Upper lobe of left lung (tissue), 6 donors: ENCODE data around the gene SLC22A2. TPM values are rescaled to one million over a fixed set of nuclear protein-coding genes. Genes with fewer than 3 reads are reported as not detected.

ENCODE experiments used
- ATAC-seq, 2 donors: fragments of 200-7000 bp; cut with Tn5 transposase; one replicate each; pipeline ENCODE4 v1.9.1; 2022; ENCODE audit warnings: mild to moderate bottlenecking in 2 of 2, moderate library complexity in 2 of 2; ENCODE audit not compliant: low FRiP score in 2 of 2
- DNase-seq, 2 donors: peaks; one replicate each; pipeline ENCODE4 v3.0.0-alpha.2; 2019 to 2020
- H3K27ac ChIP-seq, 4 donors: fragments of 200-600 bp; sonication (generic); one replicate each; pipeline ENCODE4 v1.5.1; 2016 to 2019
- H3K27me3 ChIP-seq, 4 donors: fragments of 200-600 bp; sonication (generic); one replicate each; pipeline ENCODE4 v1.5.1; 2017 to 2019
- H3K36me3 ChIP-seq, 4 donors: fragments of 200-600 bp; sonication (generic); one replicate each; pipeline ENCODE4 v1.5.1; 2016 to 2019
- H3K4me1 ChIP-seq, 4 donors: fragments of 200-600 bp; sonication (generic); one replicate each; pipeline ENCODE4 v1.5.1; 2018 to 2019
- H3K4me3 ChIP-seq, 4 donors: fragments of 200-600 bp; sonication (generic); one replicate each; pipeline ENCODE4 v1.5.1; 2017 to 2019; ENCODE audit warnings: mild to moderate bottlenecking in 2 of 4, moderate library complexity in 1 of 4
- H3K9me3 ChIP-seq, 4 donors: fragments of 200-600 bp; sonication (generic); one replicate each; pipeline ENCODE4 v1.5.1; 2018 to 2019
- CTCF ChIP-seq, 6 experiments: fragments of 450-650 bp in 4 of 6; fragments of 200-600 bp in 2 of 6; sonication (generic) in 2 of 6; IDR thresholded peaks; one replicate each; pipeline ENCODE4 v1.5.1; 2016 to 2019; ENCODE audit warnings: antibody characterized with exemption in 6 of 6
- EP300 ChIP-seq, 4 donors: sonication (generic); formaldehyde crosslinking; IDR thresholded peaks; one replicate each; pipeline ENCODE4 v1.5.1; 2017; ENCODE audit warnings: antibody characterized with exemption in 4 of 4, control low read depth in 2 of 4
- POLR2A ChIP-seq, 4 donors: fragments of 450-650 bp; IDR thresholded peaks; one replicate each; pipeline ENCODE4 v1.5.1; 2016 to 2017; ENCODE audit warnings: antibody characterized with exemption in 4 of 4, mild to moderate bottlenecking in 2 of 4
- POLR2AphosphoS5 ChIP-seq, 2 donors: sonication (generic); formaldehyde crosslinking; IDR thresholded peaks; one replicate each; pipeline ENCODE4 v1.5.1; 2017; ENCODE audit warnings: antibody characterized with exemption in 2 of 2
- WGBS, 2 donors: methylation state at CpG; one replicate each; pipeline ENCODE4 v1.1.5; 2017 to 2018; 5-methylcytosine and 5-hydroxymethylcytosine counted together
- total RNA-seq, 6 donors: library from RNA; depleted of rRNA in 4 of 6; stranded (reverse); fragments of >200 nt in 4 of 6; gene quantifications; one replicate each; pipeline versions ENCODE4 v1.1.0 to v1.2.1, GENCODE V29; 2016 to 2021
- donor health status: DM: no; HTN: no; CAD: no; lungs with moderate emphysema.
- donor health status: DM: no; HTN: yes; CAD: no; lungs with severe emphysema.

Gene SLC22A2
- total RNA-seq, 6 donors from 2014 or later: not detected

- DNase-seq (peak in 1 of 2 donors; percentile 33), ATAC-seq (no peak)
- H3K27ac ChIP-seq: no peak overlapping the region
- H3K9me3 ChIP-seq: no peaks in the 10 kb centered on the region
- no peak for TF ChIP-seq POLR2AphosphoS5 (IDR thresholded peaks at IDR 0.05)
- no peaks in the 10 kb centered on the region for H3K4me1 ChIP-seq
- no peaks in the 10 kb centered on the region for H3K27me3 ChIP-seq
- WGBS, 2 donors: 63 to 66% methylated on average over 9 to 15 of the region's 15 CpGs
- no peak overlapping the region for H3K4me3 ChIP-seq
- no peaks in the 10 kb centered on the region for H3K36me3 ChIP-seq
These were observed 41.6 kb upstream of the SLC22A2 start for GRCh38 chr6:160300076-160300695.

- no peaks in the 10 kb centered on the region for H3K4me1 ChIP-seq
- ATAC-seq (no peak), DNase-seq (no peak)
- H3K4me3 ChIP-seq: no peak overlapping the region
- no peak overlapping the region for H3K27ac ChIP-seq
- no peaks in the 10 kb centered on the region for H3K27me3 ChIP-seq
- TF ChIP-seq CTCF (IDR thresholded peaks at IDR 0.05): no peak
- no peak for TF ChIP-seq POLR2AphosphoS5 (IDR thresholded peaks at IDR 0.05)
- no peak for TF ChIP-seq POLR2A (IDR thresholded peaks at IDR 0.05)
- TF ChIP-seq EP300 (IDR thresholded peaks at IDR 0.05): no peak
- 91 to 95% methylated on average over 11 of the region's 11 CpGs for WGBS, 2 donors
- H3K9me3 ChIP-seq: no peaks in the 10 kb centered on the region
- H3K36me3 ChIP-seq: no peaks in the 10 kb centered on the region
These were observed 40.9 kb upstream of the SLC22A2 start for GRCh38 chr6:160299559-160299958.

GRCh38 chr6:160298121-160298520 lies 39.5 kb upstream of the SLC22A2 start:
- Histone ChIP-seq H3K27me3 (no peaks in the 10 kb centered on the region), H3K9me3 (no peaks in the 10 kb centered on the region), H3K36me3 (no peaks in the 10 kb centered on the region), H3K4me3 (no peak overlapping the region), H3K4me1 (no peaks in the 10 kb centered on the region), H3K27ac (no peak overlapping the region)
- no peak for DNase-seq
- TF ChIP-seq POLR2AphosphoS5 (IDR thresholded peaks at IDR 0.05) (no peak), CTCF (IDR thresholded peaks at IDR 0.05) (no peak), POLR2A (IDR thresholded peaks at IDR 0.05) (no peak), EP300 (IDR thresholded peaks at IDR 0.05) (no peak)
- ATAC-seq: no peak
- 76 to 89% methylated on average over 5 to 8 of the region's 8 CpGs for WGBS, 2 donors

- no peaks in the 10 kb centered on the region for H3K36me3 ChIP-seq
- no peaks in the 10 kb centered on the region for H3K4me1 ChIP-seq
- WGBS, 2 donors: 69 to 85% methylated on average over 3 to 6 of the region's 6 CpGs
- ATAC-seq: no peak
- TF ChIP-seq EP300 (IDR thresholded peaks at IDR 0.05) (no peak), POLR2AphosphoS5 (IDR thresholded peaks at IDR 0.05) (no peak), POLR2A (IDR thresholded peaks at IDR 0.05) (no peak), CTCF (IDR thresholded peaks at IDR 0.05) (no peak)
- no peaks in the 10 kb centered on the region for H3K27me3 ChIP-seq
- no peak for DNase-seq
- no peak overlapping the region for H3K27ac ChIP-seq
- H3K9me3 ChIP-seq: no peaks in the 10 kb centered on the region
- no peak overlapping the region for H3K4me3 ChIP-seq
These were observed 38.7 kb upstream of the SLC22A2 start for GRCh38 chr6:160297310-160297709.

GRCh38 chr6:160293844-160294243 lies 35.2 kb upstream of the SLC22A2 start:
- ATAC-seq (peak in 1 of 2 donors; percentile 81), DNase-seq (peak in 1 of 2 donors; percentile 59)
- Histone ChIP-seq H3K4me1 (no peaks in the 10 kb centered on the region), H3K9me3 (no peaks in the 10 kb centered on the region), H3K4me3 (no peak overlapping the region), H3K27ac (no peak overlapping the region), H3K27me3 (no peaks in the 10 kb centered on the region), H3K36me3 (no peaks in the 10 kb centered on the region)
- TF ChIP-seq POLR2A (IDR thresholded peaks at IDR 0.05) (no peak), POLR2AphosphoS5 (IDR thresholded peaks at IDR 0.05) (no peak), CTCF (IDR thresholded peaks at IDR 0.05) (no peak), EP300 (IDR thresholded peaks at IDR 0.05) (no peak)
- 41 to 48% methylated on average over 4 to 8 of the region's 8 CpGs for whole genome bisulfite sequencing, 2 donors
